Activated naive CD4-positive, alpha-beta T cell treated with anti-CD3 and anti-CD28 coated beads, Interleukin-2, amount 50 U/mL, for 72 hours (primary cell): ENCODE results near the gene ODF2L. TPM values are rescaled to one million over a fixed set of nuclear protein-coding genes. Genes with fewer than 3 reads are reported as not detected.

Source experiments
- total RNA-seq, 2 donors: library from RNA; stranded (reverse); gene quantifications; one replicate each; pipeline ENCODE4 v1.2.3, GENCODE V29; 2022

The ODF2L gene
- total RNA-seq, 2 donors from 2014 or later: 21.3 to 29.7 TPM

Other genes starting within 250 kb of the ODF2L start
- not detected for gene COL24A1, start 239.6 kb downstream of the ODF2L start, total RNA-seq
- not detected for gene CLCA2, start 27.8 kb upstream of the ODF2L start, total RNA-seq
- gene CLCA1, start 72.6 kb upstream of the ODF2L start, total RNA-seq: not detected
- gene CLCA4, start 150.8 kb upstream of the ODF2L start, total RNA-seq: not detected